ENCODE measurements around the gene TIMM17A. TPM values are rescaled to one million over a fixed set of nuclear protein-coding genes. Genes with fewer than 3 reads are reported as not detected.
A peak's percentile ranks its signal among the peaks of the same experiment; 100 is the strongest.

Gene TIMM17A
- total RNA-seq, 1 donor from 2014 or later = 45.7 TPM

GRCh38 chr1:201918343-201918742, 37.0 kb upstream of the TIMM17A start:
- Mint-ChIP-seq H3K27me3 (ENCODE audit: unreplicated experiment) (peaks cover 4% of the 10 kb centered on the region), H3K9me3 (ENCODE audit: unreplicated experiment) (no peaks in the 10 kb centered on the region), H3K4me3 (ENCODE audit: unreplicated experiment) (no peak overlapping the region), H3K4me1 (ENCODE audit: unreplicated experiment) (peaks cover 9% of the 10 kb centered on the region), H3K36me3 (ENCODE audit: low read depth, unreplicated experiment) (peaks cover 5% of the 10 kb centered on the region), H3K27ac (ENCODE audit: unreplicated experiment) (no peak overlapping the region)
- no peak for TF ChIP-seq CTCF (IDR thresholded peaks at IDR 0.05; ENCODE audit: unreplicated experiment)
- DNase-seq (ENCODE audit: low spot score) = no peak

- H3K27ac Mint-ChIP-seq (ENCODE audit: unreplicated experiment) = no peak overlapping the region
- H3K9me3 Mint-ChIP-seq (ENCODE audit: unreplicated experiment) = no peaks in the 10 kb centered on the region
- TF ChIP-seq CTCF (IDR thresholded peaks at IDR 0.05; ENCODE audit: unreplicated experiment) = no peak
- H3K4me1 Mint-ChIP-seq (ENCODE audit: unreplicated experiment) = no peaks in the 10 kb centered on the region
- peaks cover 5% of the 10 kb centered on the region for H3K27me3 Mint-ChIP-seq (ENCODE audit: unreplicated experiment)
- H3K4me3 Mint-ChIP-seq (ENCODE audit: unreplicated experiment) = no peak overlapping the region
- no peaks in the 10 kb centered on the region for H3K36me3 Mint-ChIP-seq (ENCODE audit: low read depth, unreplicated experiment)
- DNase-seq (ENCODE audit: low spot score) = no peak
Measured at GRCh38 chr1:201921952-201922558, 33.2 kb upstream of the TIMM17A start.

- Mint-ChIP-seq H3K27ac (ENCODE audit: unreplicated experiment) (no peak overlapping the region), H3K9me3 (ENCODE audit: unreplicated experiment) (no peaks in the 10 kb centered on the region), H3K4me3 (ENCODE audit: unreplicated experiment) (no peak overlapping the region), H3K4me1 (ENCODE audit: unreplicated experiment) (no peaks in the 10 kb centered on the region), H3K27me3 (ENCODE audit: unreplicated experiment) (peaks cover 2% of the 10 kb centered on the region), H3K36me3 (ENCODE audit: low read depth, unreplicated experiment) (no peaks in the 10 kb centered on the region)
- DNase-seq (ENCODE audit: low spot score) = no peak
- TF ChIP-seq CTCF (IDR thresholded peaks at IDR 0.05; ENCODE audit: unreplicated experiment) = no peak
Measured at GRCh38 chr1:201925301-201925567, 30.1 kb upstream of the TIMM17A start.

- Mint-ChIP-seq H3K4me1 (ENCODE audit: unreplicated experiment) (no peaks in the 10 kb centered on the region), H3K27ac (ENCODE audit: unreplicated experiment) (no peak overlapping the region), H3K27me3 (ENCODE audit: unreplicated experiment) (peaks cover 2% of the 10 kb centered on the region), H3K4me3 (ENCODE audit: unreplicated experiment) (peak overlapping the region; percentile 42), H3K9me3 (ENCODE audit: unreplicated experiment) (no peaks in the 10 kb centered on the region), H3K36me3 (ENCODE audit: low read depth, unreplicated experiment) (no peaks in the 10 kb centered on the region)
- no peak for DNase-seq (ENCODE audit: low spot score)
- TF ChIP-seq CTCF (IDR thresholded peaks at IDR 0.05; ENCODE audit: unreplicated experiment) = no peak
Measured at GRCh38 chr1:201925981-201926645, 29.2 kb upstream of the TIMM17A start.

- no peak for TF ChIP-seq CTCF (IDR thresholded peaks at IDR 0.05; ENCODE audit: unreplicated experiment)
- DNase-seq (ENCODE audit: low spot score) = no peak
- Mint-ChIP-seq H3K4me3 (ENCODE audit: unreplicated experiment) (no peak overlapping the region), H3K9me3 (ENCODE audit: unreplicated experiment) (no peaks in the 10 kb centered on the region), H3K27ac (ENCODE audit: unreplicated experiment) (no peak overlapping the region), H3K27me3 (ENCODE audit: unreplicated experiment) (peaks cover 2% of the 10 kb centered on the region), H3K36me3 (ENCODE audit: low read depth, unreplicated experiment) (no peaks in the 10 kb centered on the region), H3K4me1 (ENCODE audit: unreplicated experiment) (no peaks in the 10 kb centered on the region)
Measured at GRCh38 chr1:201928266-201928665, 27.0 kb upstream of the TIMM17A start.
